Panc1 (cell line): ENCODE measurements around the gene CPEB2. TPM values are rescaled to one million over a fixed set of nuclear protein-coding genes. Genes with fewer than 3 reads are reported as not detected.

ENCODE experiments used
- ATAC-seq: fragments of 200-7000 bp; cut with Tn5 transposase; 2 replicates; pipeline ENCODE4 v1.9.1; 2020; ENCODE audit warnings: mild to moderate bottlenecking, moderate library complexity
- BruUV-seq: library from RNA; stranded (reverse); fragments of 400-500 nt; replicated peaks from 2 replicates; lab custom pipeline; 2021; lab: Mats Ljungman, UMichigan
- CTCF ChIA-PET: fragments of 300-600 bp; sonication (Branson Sonifier 250); formaldehyde crosslinking; loops from one replicate; lab custom pipeline; 2022; ENCODE audit warnings: antibody characterized with exemption; lab: Charles Lee
- POLR2A ChIA-PET: fragments of 300-600 bp; sonication (Branson Sonifier 250); formaldehyde crosslinking; loops from one replicate; lab custom pipeline; 2022; ENCODE audit warnings: antibody characterized with exemption; lab: Charles Lee
- DNase-seq: peaks from one replicate; pipeline ENCODE4 v3.0.0-alpha.2; 2010; ENCODE audit warnings: low read depth, low spot score
- H3K27ac ChIP-seq: 2 replicates; pipeline ENCODE4 v1.5.1; 2011; ENCODE audit warnings: mild to moderate bottlenecking, low read length, inconsistent platforms
- H3K27me3 ChIP-seq: fragments of 200-500 bp; sonication (Bioruptor generic); 2 replicates; pipeline ENCODE4 v1.6.0; 2014; ENCODE audit warnings: low read length, inconsistent platforms; ENCODE audit not compliant: control insufficient read depth, insufficient read depth
- H3K36me3 ChIP-seq: fragments of 200-500 bp; sonication (Bioruptor generic); 2 replicates; pipeline ENCODE4 v1.5.1; 2014; ENCODE audit warnings: inconsistent platforms, mild to moderate bottlenecking, low read length, moderate library complexity; ENCODE audit not compliant: control insufficient read depth, insufficient read depth
- H3K4me1 ChIP-seq: 2 replicates; pipeline ENCODE4 v1.5.1; 2011; ENCODE audit warnings: inconsistent platforms, mild to moderate bottlenecking, low read length, moderate library complexity; ENCODE audit not compliant: control insufficient read depth, insufficient read depth
- H3K4me3 ChIP-seq, 2 experiments: 2 replicates each; pipeline ENCODE4 v1.5.1; 2011 to 2012; ENCODE audit warnings: low read depth in 2 of 2, low read length in 2 of 2, mild to moderate bottlenecking in 2 of 2, inconsistent platforms in 1 of 2, moderate library complexity in 1 of 2
- H3K9me3 ChIP-seq: fragments of 200-500 bp; sonication (Bioruptor generic); 2 replicates; pipeline ENCODE4 v1.5.1; 2014; ENCODE audit warnings: low read depth, mild to moderate bottlenecking, inconsistent platforms, low read length, moderate library complexity; ENCODE audit not compliant: control insufficient read depth, insufficient read depth
- CTCF ChIP-seq: fragments of 450-650 bp; IDR thresholded peaks from 2 replicates; pipeline ENCODE4 v1.5.1; 2017; ENCODE audit warnings: mild to moderate bottlenecking
- POLR2AphosphoS5 ChIP-seq: IDR thresholded peaks from 2 replicates; pipeline ENCODE4 v1.6.1; 2012; ENCODE audit warnings: mild to moderate bottlenecking, low read depth, low read length, moderate library complexity
- REST ChIP-seq, 2 experiments: IDR thresholded peaks; 2 replicates each; pipeline ENCODE4 v1.6.1; 2011 to 2012; ENCODE audit warnings: low read depth in 2 of 2, control low read depth in 1 of 2, low read length in 1 of 2, mild to moderate bottlenecking in 1 of 2, moderate library complexity in 1 of 2; ENCODE audit not compliant: insufficient read depth in 1 of 2
- SIN3A ChIP-seq: IDR thresholded peaks from 2 replicates; pipeline ENCODE4 v1.6.1; 2012; ENCODE audit warnings: low read depth, mild to moderate bottlenecking, low read length, moderate library complexity, borderline replicate concordance; ENCODE audit not compliant: insufficient read depth
- TCF7L2 ChIP-seq: IDR thresholded peaks from 2 replicates; pipeline ENCODE4 v1.6.1; 2011; ENCODE audit warnings: mild to moderate bottlenecking, low read depth, low read length, inconsistent platforms
- in situ Hi-C: cut with HindIII; loops from 2 replicates; pipeline ENCODE4 v1.10.0; 2016; ENCODE audit warnings: low sequenced_read_pairs, low pct_unique_long_range_greater_than_20kb
- intact Hi-C: fragments of 100-400 bp; cut with micrococcal nuclease; formaldehyde crosslinking; loops from one replicate; pipeline ENCODE4 v1.10.0; 2022; ENCODE audit not compliant: unreplicated experiment
- total RNA-seq: library from RNA; stranded (reverse); gene quantifications from one replicate; pipeline ENCODE4 v1.2.1, GENCODE V29; 2021; ENCODE audit not compliant: unreplicated experiment

The CPEB2 gene
- total RNA-seq, 1 experiment from 2014 or later = 7.2 TPM

GRCh38 chr4:14961292-14961691 lies 41.0 kb upstream of the CPEB2 start:
- no TSS peak for BruUV-seq
- H3K36me3 ChIP-seq = no peaks in the 10 kb centered on the region
- DNase-seq = no peak
- no peak overlapping the region for H3K27ac ChIP-seq
- H3K27me3 ChIP-seq = no peaks in the 10 kb centered on the region
- ChIA-PET CTCF (no interaction called here), POLR2A (no interaction called here)
- no peak overlapping the region for H3K4me3 ChIP-seq
- no peaks in the 10 kb centered on the region for H3K9me3 ChIP-seq
- in situ Hi-C loops = no loop called here
- no peak for ATAC-seq
- H3K4me1 ChIP-seq = no peaks in the 10 kb centered on the region
- no peak for TF ChIP-seq TCF7L2
- no peak for TF ChIP-seq POLR2AphosphoS5
- no peak for TF ChIP-seq SIN3A
- TF ChIP-seq CTCF = no peak
- no peak for TF ChIP-seq REST (IDR thresholded peaks at IDR 0.05; ENCODE audit: insufficient read depth in 1 of 2, low read depth in 2 of 2, low read length in 1 of 2)
- intact Hi-C loops = no loop called here

- DNase-seq = no peak
- TF ChIP-seq TCF7L2 (no peak), CTCF (no peak), SIN3A (no peak), POLR2AphosphoS5 (no peak), REST (IDR thresholded peaks at IDR 0.05; ENCODE audit: insufficient read depth in 1 of 2, low read depth in 2 of 2, low read length in 1 of 2) (no peak)
- Histone ChIP-seq H3K9me3 (no peaks in the 10 kb centered on the region), H3K36me3 (no peaks in the 10 kb centered on the region), H3K27ac (no peak overlapping the region), H3K27me3 (no peaks in the 10 kb centered on the region), H3K4me1 (no peaks in the 10 kb centered on the region), H3K4me3 (no peak overlapping the region)
- no TSS peak for BruUV-seq
- POLR2A ChIA-PET = no interaction called here
- in situ Hi-C loops = no loop called here
- no peak for ATAC-seq
- intact Hi-C loops = no loop called here
- CTCF ChIA-PET = no interaction called here
Measured at GRCh38 chr4:14965071-14965470, 37.2 kb upstream of the CPEB2 start.
